Epithelial cell of esophagus (primary cell): ENCODE measurements around the gene EIF4E2.
"Not testable (repeated sequence)": the region's sequence is repeated elsewhere in the genome, so short reads cannot be mapped to it uniquely, and the experiment has no call there.

Source experiments
- DNase-seq: peaks from one replicate; pipeline ENCODE4 v3.0.0; 2010; ENCODE audit warnings: low read depth
- H3K4me3 ChIP-seq: 2 replicates; pipeline ENCODE4 v1.5.1; 2011; ENCODE audit warnings: mild to moderate bottlenecking, low read length, control low read depth
- TF ChIP-seq, protein P1 (sequence below): IDR thresholded peaks from 2 replicates; pipeline ENCODE4 v1.5.1; 2011; ENCODE audit warnings: low read depth, mild to moderate bottlenecking, low read length, control low read depth, inconsistent platforms; ENCODE audit not compliant: insufficient read depth; ENCODE audit errors: missing control alignments

EIF4E2 gene

DNA sequence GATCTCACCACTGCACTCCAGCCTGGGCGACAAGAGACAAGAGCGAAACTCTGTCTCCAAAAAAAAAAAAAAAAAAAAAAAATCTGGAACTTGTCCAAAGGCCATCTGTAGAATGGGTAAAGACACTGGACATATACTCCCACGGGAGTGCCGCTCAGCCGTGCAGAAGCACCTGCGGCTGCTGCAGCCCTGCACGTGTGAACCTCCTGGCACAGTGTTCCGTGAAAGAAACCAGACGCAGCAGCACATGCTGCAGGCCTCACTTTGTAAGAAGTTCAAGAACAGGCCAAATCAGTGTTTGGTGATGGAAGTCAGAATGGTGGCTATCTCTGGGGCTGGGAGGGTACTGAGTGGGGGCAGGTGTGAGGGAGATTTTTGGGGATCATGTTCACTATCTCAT lies 18.1 kb upstream of the EIF4E2 start:
- no peak overlapping the region for H3K4me3 ChIP-seq
- TF ChIP-seq, protein P1, sequence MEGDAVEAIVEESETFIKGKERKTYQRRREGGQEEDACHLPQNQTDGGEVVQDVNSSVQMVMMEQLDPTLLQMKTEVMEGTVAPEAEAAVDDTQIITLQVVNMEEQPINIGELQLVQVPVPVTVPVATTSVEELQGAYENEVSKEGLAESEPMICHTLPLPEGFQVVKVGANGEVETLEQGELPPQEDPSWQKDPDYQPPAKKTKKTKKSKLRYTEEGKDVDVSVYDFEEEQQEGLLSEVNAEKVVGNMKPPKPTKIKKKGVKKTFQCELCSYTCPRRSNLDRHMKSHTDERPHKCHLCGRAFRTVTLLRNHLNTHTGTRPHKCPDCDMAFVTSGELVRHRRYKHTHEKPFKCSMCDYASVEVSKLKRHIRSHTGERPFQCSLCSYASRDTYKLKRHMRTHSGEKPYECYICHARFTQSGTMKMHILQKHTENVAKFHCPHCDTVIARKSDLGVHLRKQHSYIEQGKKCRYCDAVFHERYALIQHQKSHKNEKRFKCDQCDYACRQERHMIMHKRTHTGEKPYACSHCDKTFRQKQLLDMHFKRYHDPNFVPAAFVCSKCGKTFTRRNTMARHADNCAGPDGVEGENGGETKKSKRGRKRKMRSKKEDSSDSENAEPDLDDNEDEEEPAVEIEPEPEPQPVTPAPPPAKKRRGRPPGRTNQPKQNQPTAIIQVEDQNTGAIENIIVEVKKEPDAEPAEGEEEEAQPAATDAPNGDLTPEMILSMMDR: no peak
- no peak for DNase-seq

- H3K4me3 ChIP-seq, DNase-seq: not testable (repeated sequence)
These were observed 17.7 kb upstream of the EIF4E2 start for GRCh38 chr2:232532821-232533220.

GRCh38 chr2:232533944-232534710 lies 16.4 kb upstream of the EIF4E2 start:
- TF ChIP-seq, protein P1: no peak
- DNase-seq: no peak
- no peak overlapping the region for H3K4me3 ChIP-seq

DNA sequence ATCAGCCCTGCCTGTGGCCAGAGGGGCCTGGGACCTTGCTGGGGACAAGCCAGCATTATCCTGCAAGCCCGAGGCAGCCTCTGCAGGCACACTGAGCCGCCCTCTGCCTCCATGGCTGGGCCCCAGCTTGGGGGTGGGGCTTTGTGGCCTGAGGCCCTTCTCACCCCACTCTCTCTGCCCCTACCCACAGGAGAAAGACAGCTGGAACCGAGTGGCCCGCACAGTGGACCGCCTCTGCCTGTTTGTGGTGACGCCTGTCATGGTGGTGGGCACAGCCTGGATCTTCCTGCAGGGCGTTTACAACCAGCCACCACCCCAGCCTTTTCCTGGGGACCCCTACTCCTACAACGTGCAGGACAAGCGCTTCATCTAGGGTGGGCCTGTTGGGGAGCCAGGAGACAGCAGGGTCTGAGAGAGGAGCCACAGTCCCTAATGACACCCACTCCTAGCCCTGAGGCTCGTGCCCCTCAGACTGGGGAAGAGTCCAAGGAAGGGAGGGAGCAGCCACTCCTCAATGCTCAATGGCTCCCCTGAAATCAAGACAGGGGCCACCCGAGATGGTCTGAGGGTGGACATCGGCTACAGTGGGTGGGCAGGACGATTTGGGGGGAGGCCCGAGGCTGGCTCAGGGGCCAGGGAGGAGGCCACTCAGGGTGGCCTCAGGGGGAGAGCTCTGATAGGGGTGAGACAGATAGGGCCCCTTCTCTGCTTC lies 15.4 kb upstream of the EIF4E2 start:
- DNase-seq: no peak
- TF ChIP-seq, protein P1: no peak
- H3K4me3 ChIP-seq: no peak overlapping the region

- TF ChIP-seq, protein P1: no peak
- no peak overlapping the region for H3K4me3 ChIP-seq
- DNase-seq: no peak
These were observed 14.5 kb upstream of the EIF4E2 start for GRCh38 chr2:232535761-232536530.

DNA sequence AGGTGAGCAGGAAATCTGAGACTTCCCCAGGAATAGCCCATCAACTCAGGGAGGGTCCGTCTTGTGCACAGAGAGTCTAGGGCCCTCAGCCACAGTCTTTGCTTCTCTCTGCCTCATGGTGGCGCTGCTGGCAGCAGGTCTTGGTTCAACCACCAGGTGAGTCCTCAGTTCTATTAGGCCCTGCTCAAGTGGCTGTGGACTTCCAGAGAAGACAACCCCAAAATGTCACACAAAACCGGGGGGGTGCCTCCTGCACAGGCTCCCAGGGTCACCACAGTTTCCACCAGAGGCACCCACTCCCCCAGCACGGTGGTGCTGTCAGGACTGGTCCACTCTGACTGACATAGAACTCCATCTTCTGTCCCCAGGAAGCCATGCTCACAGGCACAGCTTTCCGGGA lies 13.4 kb upstream of the EIF4E2 start:
- DNase-seq: peak; percentile 11
- no peak overlapping the region for H3K4me3 ChIP-seq
- TF ChIP-seq, protein P1: peak; percentile 31

GRCh38 chr2:232537499-232537898 lies 13.0 kb upstream of the EIF4E2 start:
- DNase-seq: no peak
- no peak overlapping the region for H3K4me3 ChIP-seq
- TF ChIP-seq, protein P1: no peak
